HG02970 (cell line): ENCODE measurements around the gene CH25H.

Experiments
- ATAC-seq: cut with Tn5 transposase; IDR thresholded peaks from one replicate; pipeline ENCODE4 v1.9.1; 2021; ENCODE audit warnings: mild to moderate bottlenecking, moderate library complexity, moderate number of reproducible peaks; ENCODE audit not compliant: unreplicated experiment, low FRiP score

Gene CH25H

DNA sequence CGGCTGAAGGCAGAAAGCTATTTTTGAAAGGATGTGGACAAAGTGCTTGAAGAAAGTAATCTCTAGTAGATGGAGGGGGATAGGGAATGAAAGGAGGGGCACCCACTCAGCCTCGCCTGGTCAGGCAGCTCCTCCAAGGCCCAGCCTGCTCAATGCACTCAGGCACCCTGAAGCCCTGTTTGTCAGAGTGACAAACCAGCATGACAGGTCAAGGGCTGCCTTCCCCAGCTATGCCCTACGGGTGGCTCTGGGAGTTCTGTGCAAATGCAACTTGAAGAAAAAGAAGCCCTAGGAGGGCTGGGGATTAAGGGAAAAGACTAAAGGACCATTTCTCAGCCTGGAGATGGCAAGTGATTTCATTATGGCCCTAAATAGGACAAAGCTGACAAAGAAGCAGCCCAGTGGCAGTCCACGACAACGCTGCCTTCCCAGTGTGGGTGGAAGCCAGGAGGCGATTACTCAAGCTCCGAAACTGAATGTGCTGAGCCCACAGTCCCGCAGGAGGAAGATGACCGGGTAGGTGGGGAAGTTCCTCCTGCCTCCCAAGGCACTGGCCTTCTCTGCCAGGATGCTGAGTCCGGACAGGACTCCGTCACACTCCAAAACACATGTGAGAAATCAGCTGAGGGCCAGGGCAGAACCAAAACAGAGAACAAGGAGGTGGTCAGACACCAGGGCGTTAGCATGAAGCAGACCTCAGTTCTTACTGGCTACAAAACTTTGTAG lies 28.1 kb upstream of the CH25H start:
- ATAC-seq, result no peak

DNA sequence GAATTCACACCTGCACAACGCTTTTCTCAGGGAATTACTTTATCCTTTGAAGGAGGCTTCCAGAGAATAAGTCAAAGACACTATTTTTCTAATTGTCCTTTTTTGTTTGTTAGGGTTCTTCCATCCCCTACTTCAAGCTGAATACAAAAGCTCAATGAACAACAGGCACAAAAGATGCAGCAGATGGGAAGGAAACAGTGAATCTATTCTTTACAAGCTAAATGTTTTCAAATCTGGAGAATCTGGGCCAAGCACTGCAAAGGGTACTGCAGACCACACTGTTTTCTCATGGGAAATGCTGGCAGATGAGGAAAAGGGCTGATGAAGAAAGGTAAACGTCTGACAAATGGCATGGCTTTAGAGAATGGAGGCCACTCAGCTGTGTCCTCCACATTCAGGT lies 25.9 kb upstream of the CH25H start:
- no peak for ATAC-seq

DNA sequence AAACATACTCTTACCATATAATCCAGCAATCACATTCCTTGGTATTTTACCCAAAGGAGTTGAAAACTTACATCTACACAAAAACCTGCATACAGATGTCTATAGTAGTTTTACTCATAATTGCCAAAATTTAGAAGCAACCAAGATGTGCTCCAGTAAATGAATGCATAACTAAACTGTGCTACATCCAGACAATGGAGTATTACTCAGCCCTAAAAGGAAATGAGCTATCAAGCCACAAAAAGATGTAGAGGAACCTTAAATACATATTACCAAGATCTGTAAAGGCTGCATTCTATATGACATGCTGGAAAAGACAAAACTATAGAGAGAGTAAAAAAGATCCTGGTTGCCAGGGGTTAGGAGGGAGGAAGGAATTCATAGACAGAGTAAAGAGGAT lies 21.8 kb upstream of the CH25H start:
- no peak for ATAC-seq

GRCh38 chr10:89228146-89228545 lies 21.0 kb upstream of the CH25H start:
- ATAC-seq, result no peak

GRCh38 chr10:89226891-89227290 lies 19.8 kb upstream of the CH25H start:
- ATAC-seq, result no peak

DNA sequence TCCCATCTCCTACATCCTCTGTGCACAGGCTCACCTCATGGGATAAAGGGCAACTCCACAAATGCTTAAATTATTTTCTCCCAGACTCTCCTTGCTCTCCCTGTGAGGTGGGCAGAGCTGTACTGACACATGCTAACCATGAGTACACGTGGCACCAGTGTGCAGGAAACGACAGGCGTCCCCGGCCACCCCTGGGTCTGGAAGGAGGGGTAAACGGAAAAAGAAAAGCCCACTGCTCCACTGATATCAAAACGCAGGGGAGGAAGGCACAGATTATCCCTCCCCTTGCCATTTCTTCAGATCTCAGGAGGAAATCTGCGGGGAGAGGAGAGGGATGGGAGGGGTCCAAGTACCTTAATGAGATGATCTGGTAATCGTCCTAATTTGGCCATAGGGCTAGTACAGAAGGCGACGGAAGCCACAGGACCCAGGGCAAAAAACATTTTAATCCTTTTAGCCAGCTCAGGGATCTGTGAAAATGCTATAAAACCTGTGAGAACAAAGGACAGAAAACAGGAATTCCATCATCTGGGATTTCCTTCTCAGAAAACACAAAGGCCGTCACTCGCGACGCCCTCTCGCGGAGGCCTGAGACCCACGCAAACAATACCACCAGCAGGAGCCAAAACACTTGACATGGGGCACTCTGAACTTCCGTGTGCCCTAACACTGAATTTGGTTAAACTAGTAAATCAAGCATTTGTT lies 17.8 kb upstream of the CH25H start:
- no peak for ATAC-seq

DNA sequence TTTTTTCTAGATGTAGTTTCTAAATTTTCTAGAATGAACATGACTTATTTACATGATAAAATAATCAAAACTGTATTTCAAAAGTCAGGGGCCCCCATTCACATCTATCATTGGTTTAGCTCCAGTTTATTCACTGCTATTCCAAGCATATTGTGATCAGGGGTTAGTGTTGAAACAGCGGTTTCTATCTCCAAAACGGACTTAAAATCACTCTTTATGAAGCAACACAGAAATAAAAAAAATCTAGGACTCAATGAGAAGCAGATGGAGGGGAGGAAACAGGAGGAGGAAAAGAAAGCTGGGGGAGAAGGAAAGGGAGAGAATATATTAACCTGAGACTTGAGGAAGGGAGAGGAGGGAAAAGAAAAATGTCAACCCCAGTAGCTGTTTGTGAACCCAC lies 14.8 kb upstream of the CH25H start:
- ATAC-seq, result no peak

DNA sequence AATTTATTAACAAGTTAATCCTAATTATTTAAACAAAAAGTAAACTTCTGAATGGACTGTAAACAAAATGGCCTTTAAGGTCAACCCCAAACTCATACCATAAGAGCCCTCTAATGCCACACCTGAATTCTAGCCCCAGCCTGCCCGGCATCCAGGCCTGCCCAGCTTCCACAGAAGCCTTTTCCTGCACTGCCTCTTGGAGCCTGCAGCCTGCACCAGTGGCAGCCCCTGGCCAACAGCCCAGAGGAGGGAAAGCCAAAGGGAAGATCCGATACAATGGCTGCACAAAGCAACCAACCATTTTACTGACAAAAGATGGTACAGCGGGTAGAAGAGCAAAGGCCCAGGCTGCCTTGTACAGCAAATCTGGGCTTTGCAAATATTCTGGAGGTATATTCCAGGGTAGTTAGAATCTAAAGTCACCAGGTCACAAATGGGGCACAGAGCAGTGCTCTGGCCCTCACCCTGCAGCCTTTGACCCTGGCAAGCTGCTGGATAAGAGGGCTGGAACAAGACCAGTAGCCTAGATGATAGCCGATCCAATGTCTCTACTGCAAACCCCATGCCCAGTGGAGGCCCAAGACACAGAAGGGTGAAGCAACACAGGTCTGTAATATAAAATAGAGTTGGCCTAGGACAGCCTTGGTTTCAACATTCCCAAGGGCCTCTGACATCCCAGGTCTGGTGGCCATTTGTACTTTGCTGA lies 12.5 kb upstream of the CH25H start:
- no peak for ATAC-seq

- ATAC-seq, result no peak
These were observed 10.2 kb upstream of the CH25H start for GRCh38 chr10:89217057-89217990.

- no peak for ATAC-seq
These were observed 8.9 kb upstream of the CH25H start for GRCh38 chr10:89216056-89216455.

GRCh38 chr10:89215511-89215910 lies 8.4 kb upstream of the CH25H start:
- ATAC-seq, result no peak

DNA sequence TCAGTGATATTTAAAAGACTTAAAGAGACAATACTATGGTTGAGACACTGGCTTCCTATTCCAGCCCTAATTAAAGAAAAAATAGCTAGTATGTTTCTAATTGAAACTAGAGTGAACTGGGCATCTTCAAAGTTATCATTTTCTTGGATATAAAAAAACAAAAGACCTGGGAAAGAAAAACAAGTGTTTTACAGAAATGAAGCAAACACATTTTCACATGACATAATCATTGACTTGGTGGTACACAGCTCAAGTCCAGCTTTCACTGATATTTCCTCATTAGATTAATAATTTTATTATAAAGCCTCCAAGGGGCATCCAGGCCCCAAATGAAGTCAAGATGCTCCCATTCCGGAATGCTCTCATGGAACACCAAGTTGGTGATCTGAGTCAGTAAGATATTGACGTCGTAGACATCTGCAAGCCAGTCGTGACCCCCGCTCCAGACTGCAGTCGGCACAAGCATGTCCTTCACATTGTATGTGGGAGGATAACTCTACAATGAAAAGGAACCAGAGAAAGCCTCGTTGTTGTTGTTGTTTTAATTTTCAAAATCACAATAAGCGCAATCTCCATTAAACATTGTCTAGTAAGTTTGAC lies 7.5 kb upstream of the CH25H start:
- ATAC-seq, result no peak

GRCh38 chr10:89213191-89213808 lies 6.2 kb upstream of the CH25H start:
- no peak for ATAC-seq

DNA sequence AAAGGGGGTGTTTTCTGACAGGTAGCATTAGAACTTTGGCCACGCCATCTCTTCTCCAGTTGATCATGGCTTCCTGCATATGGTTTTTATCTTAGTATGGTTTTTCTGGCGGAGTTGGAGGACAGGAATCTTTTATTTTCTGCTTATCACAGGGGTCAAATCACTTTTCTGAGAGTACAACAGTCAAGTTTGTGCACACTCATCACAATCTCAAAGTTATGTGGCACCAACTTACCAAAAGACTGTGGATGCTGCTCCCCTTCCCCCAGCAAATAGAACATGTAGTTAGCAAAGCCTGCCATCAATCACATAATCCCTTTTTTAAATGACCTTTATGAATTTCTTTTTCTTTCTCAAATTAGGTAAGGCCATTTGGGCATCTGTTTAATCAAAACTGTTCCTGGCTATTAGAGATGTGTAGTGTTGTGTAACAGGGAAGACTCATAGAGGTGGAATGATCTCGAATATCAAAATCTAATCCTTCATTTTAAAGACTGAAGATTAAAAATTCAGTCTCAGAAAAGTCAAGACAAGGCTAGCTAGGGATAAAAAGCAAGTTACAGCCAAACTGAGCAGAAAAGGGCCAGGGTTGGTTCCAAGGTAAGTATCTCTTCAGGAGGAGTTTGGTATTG lies 3.8 kb upstream of the CH25H start:
- ATAC-seq, result no peak

DNA sequence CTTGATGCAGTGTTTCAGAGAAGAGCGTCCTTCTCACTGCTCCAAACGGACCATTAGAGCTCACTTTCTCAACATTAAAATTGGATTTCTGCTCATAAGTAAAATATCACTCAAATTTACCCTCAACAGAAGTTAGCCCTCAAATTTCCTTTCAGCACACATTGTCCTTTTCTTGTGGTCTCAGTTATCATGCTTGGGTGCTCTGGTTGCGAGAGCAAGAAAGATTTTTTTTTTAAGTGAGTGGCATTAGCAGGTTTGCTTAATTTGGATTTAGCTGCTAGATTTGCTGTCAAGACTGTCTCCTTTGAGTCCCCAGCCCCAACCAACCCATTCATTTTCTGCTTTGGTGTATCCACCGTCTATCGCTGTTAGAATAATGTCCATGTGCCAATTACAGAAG lies 2.6 kb upstream of the CH25H start:
- ATAC-seq, result no peak

GRCh38 chr10:89207801-89208551 lies 859 bp upstream of the CH25H start:
- ATAC-seq, result no peak

GRCh38 chr10:89206402-89207180 lies 526 bp downstream of the CH25H start:
- no peak for ATAC-seq
